HTR-8/SVneo (cell line): ENCODE results near the gene KCNN3.

Experiments
- DNase-seq: peaks from one replicate; pipeline ENCODE4 v3.0.0; 2011; ENCODE audit warnings: low spot score, mixed read lengths; ENCODE audit not compliant: insufficient read length
- FAIRE-seq: peaks from 2 replicates; lab custom pipeline; 2011; peaks lifted over from hg19 to GRCh38; lab: Jason Lieb, UNC

The KCNN3 gene

GRCh38 chr1:154777781-154778180 lies 92.3 kb downstream of the KCNN3 start:
- no peak for DNase-seq
- FAIRE-seq: no peak

DNA sequence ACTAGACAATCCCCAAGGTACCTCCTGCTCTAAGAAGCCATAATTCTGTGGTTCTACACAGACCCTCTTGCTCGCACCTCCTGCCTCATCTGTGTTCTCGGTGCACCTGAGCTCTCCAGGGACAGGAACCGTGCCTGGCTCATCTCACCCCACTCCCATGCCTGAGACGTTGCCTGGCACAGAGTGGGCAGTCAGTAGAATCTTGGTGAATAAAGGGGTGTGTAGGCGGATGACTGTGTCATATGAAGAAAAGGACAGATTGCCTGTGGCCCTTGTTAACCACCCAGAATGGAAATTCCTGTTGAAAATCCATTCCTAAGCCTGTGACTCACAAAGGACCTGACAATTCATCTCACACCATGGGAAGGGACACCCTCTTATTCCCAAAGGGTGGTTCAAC lies 92.9 kb downstream of the KCNN3 start:
- no peak for DNase-seq
- FAIRE-seq: no peak

DNA sequence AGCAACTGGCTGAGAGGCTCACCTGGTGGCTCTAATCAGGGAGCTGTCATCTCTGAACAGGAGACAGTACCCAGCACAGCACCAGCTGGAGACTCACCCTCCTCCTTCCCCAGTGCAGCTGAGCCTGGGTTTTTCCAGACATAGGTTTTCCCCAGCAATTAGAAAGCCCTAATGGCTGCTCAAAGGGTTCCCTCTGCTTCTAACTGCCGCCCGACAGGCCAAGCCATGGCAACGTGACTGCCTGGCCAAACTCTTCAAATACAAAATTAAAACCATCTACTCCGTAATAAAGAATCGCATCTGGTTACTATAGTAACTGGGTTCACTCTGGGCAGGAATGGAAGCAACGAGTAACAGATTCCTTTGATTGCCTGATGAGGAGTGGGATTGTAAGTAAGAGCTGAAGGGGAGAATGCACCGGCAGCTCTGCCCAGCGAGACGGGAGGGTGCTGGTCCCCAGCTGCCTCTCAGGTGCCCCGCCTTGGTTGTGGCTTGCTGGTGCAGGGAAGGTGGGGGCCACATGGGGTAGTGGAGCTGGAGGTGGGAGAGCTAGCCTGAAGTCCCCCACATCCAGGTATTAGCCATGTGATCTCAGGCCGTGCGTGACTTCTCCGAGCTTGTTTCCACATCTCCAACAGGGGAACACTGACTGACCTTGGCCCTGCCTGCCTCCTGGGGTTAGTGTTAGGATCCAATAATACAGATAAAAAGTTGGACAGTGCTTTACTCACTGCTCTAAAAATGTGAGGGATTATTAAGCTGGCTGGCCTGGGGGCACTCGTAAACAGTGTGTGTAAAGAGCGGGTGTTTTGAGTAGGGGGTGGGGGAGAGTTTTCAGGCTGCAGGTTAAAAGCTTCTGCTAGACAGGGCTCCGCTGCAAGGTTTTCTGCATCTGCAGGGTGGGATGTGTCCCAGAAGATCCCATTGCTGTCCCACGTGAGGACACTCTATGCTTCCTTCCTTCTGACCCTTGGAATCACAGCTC lies 94.2 kb downstream of the KCNN3 start:
- DNase-seq (no peak), FAIRE-seq (no peak)

DNA sequence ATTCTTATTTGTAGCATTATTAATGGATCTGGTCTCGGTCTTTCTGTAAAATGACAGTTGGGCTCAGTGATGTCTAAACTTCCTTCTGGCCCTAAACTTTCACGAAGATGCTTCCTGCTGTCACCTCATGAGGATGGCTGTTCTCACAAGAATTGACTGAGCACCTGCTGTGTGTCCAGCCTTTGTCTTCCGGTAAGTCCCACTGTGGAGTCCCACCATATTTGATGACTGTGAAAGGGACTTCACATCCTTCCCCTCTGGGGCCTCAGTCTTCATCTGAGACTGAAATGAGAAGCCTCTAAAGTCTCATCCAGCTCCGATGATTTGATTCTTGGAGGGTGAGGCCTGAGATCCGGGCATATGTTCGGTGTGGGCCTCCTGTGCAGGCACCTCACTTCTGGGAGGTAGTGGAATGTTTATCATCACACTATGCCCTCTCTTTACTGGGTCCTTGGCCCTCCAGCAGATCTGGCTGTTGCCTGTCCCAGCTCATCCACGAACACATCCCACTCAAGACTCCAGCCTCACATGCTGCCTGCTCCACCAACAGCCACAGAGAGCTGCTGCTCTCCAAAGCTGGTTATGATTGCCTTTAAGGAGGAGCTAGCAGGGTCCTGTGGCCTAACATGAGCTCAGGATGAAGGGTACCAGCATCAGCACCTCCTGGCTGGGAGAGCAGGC lies 95.8 kb downstream of the KCNN3 start:
- no peak for FAIRE-seq
- no peak for DNase-seq

- FAIRE-seq: no peak
- no peak for DNase-seq
Observed at GRCh38 chr1:154773551-154773950, 96.5 kb downstream of the KCNN3 start.

DNA sequence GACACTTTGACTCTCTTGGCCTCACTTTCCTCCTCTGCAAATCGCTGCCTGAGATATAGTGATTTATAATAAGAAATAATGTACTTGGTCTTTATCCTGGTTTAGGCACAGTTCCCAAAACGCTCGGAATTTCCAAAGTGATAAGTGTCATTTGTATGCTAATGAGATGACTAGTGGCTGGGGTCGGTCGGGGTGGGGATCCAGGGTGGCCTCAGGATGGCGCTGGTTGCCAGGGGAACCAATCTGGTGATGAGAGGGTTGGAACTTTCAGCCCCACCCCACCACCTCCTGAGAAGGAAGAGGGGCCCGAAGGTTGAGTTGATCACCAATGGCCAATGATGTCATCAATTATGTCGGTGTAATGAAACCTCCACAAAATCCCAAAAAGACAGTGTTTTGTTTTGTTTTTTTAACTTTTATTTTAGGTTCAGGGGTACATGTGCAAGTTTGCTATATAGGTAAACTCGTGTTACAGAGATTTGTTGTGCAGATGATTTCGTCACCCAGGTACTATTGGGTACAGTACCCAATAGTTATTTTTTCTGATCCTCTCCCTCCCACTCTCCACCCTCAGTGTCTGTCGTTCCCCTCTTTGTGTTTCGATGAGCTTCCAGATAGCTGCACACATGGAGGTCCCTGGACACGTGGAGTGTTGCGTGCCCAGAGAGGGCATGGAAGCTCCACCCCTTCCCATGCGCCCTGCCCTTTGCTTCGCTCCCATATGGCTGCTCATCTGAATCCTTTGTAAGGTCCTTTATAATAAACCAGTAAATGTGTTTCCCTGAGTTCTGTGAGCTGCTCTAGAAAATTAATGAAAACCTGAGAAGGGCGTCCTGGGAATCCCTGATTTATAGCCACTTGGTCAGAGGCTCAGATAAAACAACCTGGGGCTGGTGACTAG lies 97.2 kb downstream of the KCNN3 start:
- DNase-seq: no peak
- FAIRE-seq: no peak

DNA sequence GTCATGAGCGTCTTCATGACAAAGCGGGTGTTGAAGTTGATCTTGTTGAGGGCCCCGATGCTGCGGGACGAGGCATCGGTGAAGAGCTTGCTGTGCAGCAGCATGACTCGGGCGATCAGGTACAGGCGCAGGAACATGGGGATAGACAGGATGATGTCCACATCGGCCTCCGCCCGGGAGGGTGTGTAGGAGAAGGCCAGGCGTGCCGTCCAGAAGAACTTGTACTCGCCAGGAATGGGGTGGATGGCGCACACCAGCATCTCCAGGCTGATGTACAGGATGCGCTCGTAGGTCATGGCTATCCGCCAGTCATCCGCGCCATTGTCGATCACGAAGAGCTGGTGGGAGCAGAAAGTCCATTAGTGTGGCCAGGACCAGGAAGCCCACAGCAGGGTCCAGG lies 98.0 kb downstream of the KCNN3 start:
- no peak for FAIRE-seq

GRCh38 chr1:154770897-154771594 lies 99.0 kb downstream of the KCNN3 start:
- DNase-seq (no peak), FAIRE-seq (no peak)

More for the DNA sequence above, 98.0 kb downstream of the KCNN3 start:
- no peak for DNase-seq

DNA sequence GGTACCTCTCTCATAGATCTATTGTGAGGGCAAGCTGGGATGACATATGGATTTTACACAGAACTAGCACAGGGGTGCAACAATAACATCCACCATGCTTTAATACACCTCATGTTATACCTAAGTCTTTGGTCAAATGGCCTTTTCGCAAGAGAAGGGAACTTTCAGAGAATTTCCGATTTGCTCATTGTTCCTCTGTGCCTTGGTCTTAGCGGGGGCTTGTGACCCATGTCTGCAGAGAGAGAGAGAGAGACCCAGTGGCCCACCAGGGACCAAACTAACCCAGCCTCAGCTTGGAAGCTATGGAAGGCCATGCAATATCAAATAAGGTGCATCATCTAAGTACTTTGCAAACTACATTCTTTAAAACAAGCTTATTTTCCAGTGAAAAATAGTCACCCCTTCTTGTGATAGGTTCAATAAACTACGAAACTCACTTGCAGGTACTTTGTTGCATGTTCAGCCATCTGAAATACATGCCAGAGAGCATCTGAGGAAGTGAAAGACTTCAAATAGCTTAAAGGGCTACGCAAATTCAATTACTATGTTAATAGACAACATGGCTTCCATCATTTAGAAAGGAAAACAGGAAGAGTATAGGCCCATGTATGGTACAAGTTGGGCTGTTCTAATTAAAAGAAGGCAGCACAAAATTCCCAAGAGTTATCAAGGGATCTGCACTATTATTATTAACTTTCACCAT lies 100.7 kb downstream of the KCNN3 start:
- FAIRE-seq (no peak), DNase-seq (no peak)

- DNase-seq (no peak), FAIRE-seq (no peak)
Observed at GRCh38 chr1:154768456-154769125, 101.5 kb downstream of the KCNN3 start.

DNA sequence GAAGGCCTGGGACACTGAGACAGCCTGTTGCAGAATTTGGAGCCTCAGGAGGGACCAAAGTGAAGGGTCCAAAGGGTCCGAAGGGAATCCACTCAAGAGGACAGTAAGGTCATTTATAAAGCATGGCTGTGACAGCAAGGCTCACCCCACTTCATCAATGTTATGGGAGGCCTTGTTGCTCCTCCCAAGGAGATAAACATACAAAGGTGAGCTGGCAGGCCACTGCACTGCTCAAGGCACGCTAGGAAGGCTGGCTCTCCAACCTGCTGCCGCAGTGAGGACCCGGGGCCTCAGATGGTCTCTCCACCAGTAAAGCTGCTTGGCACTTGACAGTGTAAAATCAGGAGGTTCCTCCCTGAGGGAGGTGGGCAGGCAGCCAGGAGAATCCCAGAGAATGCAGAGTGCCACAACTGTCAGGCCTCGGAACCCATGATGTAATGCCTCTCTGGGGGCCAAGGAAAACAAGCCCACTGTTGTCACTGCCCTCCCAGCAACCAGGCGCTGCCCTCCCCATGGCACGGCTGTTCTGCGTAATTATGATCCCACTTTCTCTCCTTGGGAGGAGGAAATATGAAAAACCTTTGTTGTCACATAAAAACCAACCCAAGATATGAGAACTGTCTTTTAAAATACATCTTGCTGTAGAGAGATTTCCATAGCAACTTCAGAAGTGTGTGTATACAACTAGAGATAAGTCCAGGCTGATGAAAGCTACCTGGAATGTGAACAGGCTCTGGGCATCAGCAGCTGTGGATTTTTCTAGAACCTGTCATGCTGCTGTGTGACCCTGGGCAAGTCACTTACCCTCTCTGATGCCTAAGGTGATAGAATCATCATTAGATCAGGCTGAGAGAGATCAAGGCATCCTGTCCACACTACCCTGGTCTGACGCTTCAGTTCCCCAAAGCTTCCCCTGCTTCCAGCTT lies 102.5 kb downstream of the KCNN3 start:
- FAIRE-seq (no peak), DNase-seq (no peak)

GRCh38 chr1:154765970-154766369 lies 104.1 kb downstream of the KCNN3 start:
- DNase-seq (peak; percentile 45), FAIRE-seq (no peak)

DNA sequence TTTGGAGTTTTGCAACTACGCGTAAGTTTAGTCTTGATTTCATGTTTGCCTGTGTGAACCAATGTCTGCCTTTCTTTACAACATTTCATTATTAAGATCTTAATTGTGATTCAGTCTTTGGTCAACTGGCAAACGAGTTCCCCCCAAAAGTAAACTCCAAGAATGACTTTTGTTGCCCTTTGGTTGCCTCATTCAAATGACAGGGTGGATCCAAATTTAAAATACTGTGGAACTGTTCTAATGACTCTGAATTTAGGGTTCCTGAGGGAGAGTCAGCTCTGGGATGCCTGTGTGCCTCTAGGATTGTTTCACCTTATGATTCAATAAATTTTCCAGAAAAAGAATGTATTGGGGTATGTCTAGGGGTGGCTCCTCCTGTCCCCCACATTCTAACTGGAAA lies 105.3 kb downstream of the KCNN3 start:
- FAIRE-seq: no peak
- DNase-seq: no peak

DNA sequence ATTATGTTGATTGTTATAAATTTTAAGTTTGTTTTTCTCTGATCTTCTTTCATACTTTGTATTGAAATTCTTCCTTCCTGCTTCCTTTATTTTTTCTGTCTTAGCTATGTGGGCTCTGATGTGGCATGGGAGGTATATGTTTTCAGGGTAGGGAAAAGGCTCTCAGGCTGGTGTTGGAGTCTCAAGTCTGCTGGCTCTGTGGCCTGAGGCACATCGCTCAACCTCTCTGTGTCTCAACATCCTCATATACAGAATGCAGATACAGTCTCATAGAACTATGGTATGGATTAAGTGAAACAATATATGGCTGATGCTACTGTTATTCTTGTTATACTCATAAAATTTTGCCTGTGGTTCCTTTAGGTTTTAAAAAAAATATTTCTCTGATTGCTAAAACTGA lies 105.9 kb downstream of the KCNN3 start:
- FAIRE-seq: no peak
- DNase-seq: no peak

- FAIRE-seq: no peak
- DNase-seq: peak; percentile 48
Observed at GRCh38 chr1:154760469-154760933, 109.6 kb downstream of the KCNN3 start.

DNA sequence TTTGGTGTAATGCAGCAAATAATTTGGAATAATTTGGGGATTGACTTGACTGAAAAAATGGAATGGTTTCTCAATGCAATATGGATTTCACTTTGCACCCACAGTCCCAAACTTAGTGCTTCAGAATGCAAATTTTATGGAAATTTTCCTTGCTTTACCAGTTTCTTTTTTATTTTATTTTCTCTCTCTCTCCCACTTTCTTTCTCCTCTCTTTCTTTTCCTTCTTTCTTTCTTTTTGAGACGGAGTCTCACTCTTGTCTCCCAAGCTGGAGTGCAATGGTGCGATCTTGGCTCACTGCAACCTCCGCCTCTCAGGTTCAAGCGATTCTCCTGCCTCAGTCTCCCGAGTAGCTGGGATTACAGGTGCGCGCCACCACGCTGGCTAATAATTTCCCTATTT lies 110.3 kb downstream of the KCNN3 start:
- DNase-seq (no peak), FAIRE-seq (no peak)

- no peak for FAIRE-seq
- DNase-seq: no peak
Observed at GRCh38 chr1:154759196-154759595, 110.9 kb downstream of the KCNN3 start.

- no peak for FAIRE-seq
- DNase-seq: no peak
Observed at GRCh38 chr1:154758346-154758745, 111.7 kb downstream of the KCNN3 start.
